GM10266 (cell line): ENCODE measurements around the gene ZBTB20.

Experiments used
- DNase-seq: peaks from one replicate; pipeline ENCODE4 v3.0.0; 2012; ENCODE audit errors: extremely low spot score
- CTCF ChIP-seq: IDR thresholded peaks from 2 replicates; pipeline ENCODE4 v1.5.1; 2012; ENCODE audit warnings: mild to moderate bottlenecking, low read depth; ENCODE audit not compliant: control insufficient read depth, insufficient read depth; ENCODE audit errors: missing control alignments

Gene ZBTB20

GRCh38 chr3:114566162-114566755 is 580.8 kb downstream of the ZBTB20 start:
- DNase-seq: peak; percentile 15
- TF ChIP-seq CTCF: no peak

- DNase-seq: no peak
- TF ChIP-seq CTCF: no peak
Measured at GRCh38 chr3:114565216-114565615, 581.9 kb downstream of the ZBTB20 start.

- DNase-seq: no peak
- no peak for TF ChIP-seq CTCF
Measured at GRCh38 chr3:114563720-114564119, 583.4 kb downstream of the ZBTB20 start.

GRCh38 chr3:114562557-114562956 is 584.5 kb downstream of the ZBTB20 start:
- TF ChIP-seq CTCF: no peak
- DNase-seq: no peak

- no peak for DNase-seq
- no peak for TF ChIP-seq CTCF
Measured at GRCh38 chr3:114558271-114558670, 588.8 kb downstream of the ZBTB20 start.

- no peak for TF ChIP-seq CTCF
- DNase-seq: no peak
Measured at GRCh38 chr3:114557791-114558190, 589.3 kb downstream of the ZBTB20 start.

GRCh38 chr3:114556657-114557213 is 590.4 kb downstream of the ZBTB20 start:
- TF ChIP-seq CTCF: no peak
- DNase-seq: no peak
